Measurements from ENCODE around the gene CHCHD6.

DNA sequence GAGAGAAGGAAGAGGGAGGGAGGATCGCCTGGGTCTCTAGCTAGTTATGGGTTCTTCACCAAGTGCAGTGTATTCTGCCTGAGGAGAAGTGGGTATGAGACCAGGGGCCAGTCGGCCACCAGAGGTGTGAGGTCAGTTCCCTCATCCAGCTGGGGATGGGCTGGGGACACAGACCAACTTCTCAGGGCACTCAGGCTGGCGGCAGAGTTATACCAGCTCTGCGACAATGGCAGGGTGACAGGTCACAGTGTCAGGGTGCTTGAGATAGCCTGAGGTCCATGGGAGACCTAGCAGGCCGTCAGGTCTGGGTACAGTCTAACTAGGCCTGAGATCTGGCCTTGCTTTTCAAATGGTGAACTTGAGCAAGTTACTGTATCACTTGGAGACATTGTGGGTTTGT lies 247.5 kb downstream of the CHCHD6 start:
- no peak for TF ChIP-seq EZH2 (IDR thresholded peaks at IDR 0.05; ENCODE audit: borderline replicate concordance, low read depth, low read length, severe bottlenecking)
- TF ChIP-seq, protein P1, sequence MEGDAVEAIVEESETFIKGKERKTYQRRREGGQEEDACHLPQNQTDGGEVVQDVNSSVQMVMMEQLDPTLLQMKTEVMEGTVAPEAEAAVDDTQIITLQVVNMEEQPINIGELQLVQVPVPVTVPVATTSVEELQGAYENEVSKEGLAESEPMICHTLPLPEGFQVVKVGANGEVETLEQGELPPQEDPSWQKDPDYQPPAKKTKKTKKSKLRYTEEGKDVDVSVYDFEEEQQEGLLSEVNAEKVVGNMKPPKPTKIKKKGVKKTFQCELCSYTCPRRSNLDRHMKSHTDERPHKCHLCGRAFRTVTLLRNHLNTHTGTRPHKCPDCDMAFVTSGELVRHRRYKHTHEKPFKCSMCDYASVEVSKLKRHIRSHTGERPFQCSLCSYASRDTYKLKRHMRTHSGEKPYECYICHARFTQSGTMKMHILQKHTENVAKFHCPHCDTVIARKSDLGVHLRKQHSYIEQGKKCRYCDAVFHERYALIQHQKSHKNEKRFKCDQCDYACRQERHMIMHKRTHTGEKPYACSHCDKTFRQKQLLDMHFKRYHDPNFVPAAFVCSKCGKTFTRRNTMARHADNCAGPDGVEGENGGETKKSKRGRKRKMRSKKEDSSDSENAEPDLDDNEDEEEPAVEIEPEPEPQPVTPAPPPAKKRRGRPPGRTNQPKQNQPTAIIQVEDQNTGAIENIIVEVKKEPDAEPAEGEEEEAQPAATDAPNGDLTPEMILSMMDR (IDR thresholded peaks at IDR 0.05; ENCODE audit: borderline replicate concordance, extremely low read depth, low read length, poor library complexity, severe bottlenecking), result no peak

Measured in DND-41 (cell line).